HEK293 (cell line): ENCODE measurements around the gene WLS.

Source experiments
- CTCF ChIA-PET: fragments of 350-600 bp; formaldehyde crosslinking; extraction: SDS; loops from one replicate; lab custom pipeline; 2021; ENCODE audit warnings: antibody characterized with exemption; lab: Yijun Ruan, JAX
- POLR2A ChIA-PET: fragments of 300-600 bp; formaldehyde crosslinking; extraction: SDS; loops from one replicate; lab custom pipeline; 2020; ENCODE audit warnings: antibody characterized with exemption, inconsistent platforms; lab: Yijun Ruan, JAX
- H3K27ac ChIP-seq: fragments of 200-500 bp; sonication (Bioruptor generic); 2 replicates; pipeline ENCODE4 v1.5.1; 2014; ENCODE audit warnings: low read depth, low read length, control low read depth, inconsistent platforms; ENCODE audit errors: extremely low read depth
- H3K36me3 ChIP-seq, 2 experiments: fragments of 200-500 bp in 1 of 2; sonication (Bioruptor generic) in 1 of 2; 1 replicate in 1 of 2; 2 replicates in 1 of 2; pipeline ENCODE4 v1.5.1; 2014 to 2017; ENCODE audit warnings: inconsistent platforms in 2 of 2, low read length in 2 of 2; ENCODE audit not compliant: control insufficient read depth in 2 of 2, insufficient read depth in 1 of 2
- H3K4me1 ChIP-seq: fragments of 200-500 bp; sonication (Bioruptor generic); 2 replicates; pipeline ENCODE4 v1.5.1; 2014; ENCODE audit warnings: mild to moderate bottlenecking, low read length, inconsistent platforms; ENCODE audit not compliant: control insufficient read depth, insufficient read depth
- H3K4me3 ChIP-seq: 2 replicates; pipeline ENCODE4 v1.5.1; 2011; ENCODE audit warnings: low read depth, mild to moderate bottlenecking, control low read depth, low read length, moderate library complexity
- H3K9me3 ChIP-seq: fragments of 200-500 bp; sonication (Bioruptor generic); 2 replicates; pipeline ENCODE4 v1.5.1; 2014; ENCODE audit warnings: low read depth, low read length, inconsistent platforms; ENCODE audit not compliant: control insufficient read depth, insufficient read depth
- HOXD13 ChIP-seq: sonication (generic); formaldehyde crosslinking; IDR thresholded peaks from 2 replicates; pipeline ENCODE4 v1.8.0; 2022; ENCODE audit warnings: missing genetic modification reagents, borderline replicate concordance
- SP7 ChIP-seq: fragments of 450-650 bp; formaldehyde crosslinking; IDR thresholded peaks from 2 replicates; pipeline ENCODE4 v1.5.1; 2016; ENCODE audit warnings: missing biosample characterization, missing genetic modification characterization
- ZBTB17 ChIP-seq: fragments of 450-650 bp; formaldehyde crosslinking; IDR thresholded peaks from 2 replicates; pipeline ENCODE4 v1.5.1; 2016; ENCODE audit warnings: missing biosample characterization, missing genetic modification characterization
- ZBTB20 ChIP-seq: fragments of 450-650 bp; formaldehyde crosslinking; IDR thresholded peaks from 2 replicates; pipeline ENCODE4 v1.5.1; 2016; ENCODE audit warnings: missing biosample characterization, missing genetic modification characterization
- ZNF311 ChIP-seq: fragments of 450-650 bp; formaldehyde crosslinking; IDR thresholded peaks from 2 replicates; pipeline ENCODE4 v1.5.1; 2017; ENCODE audit warnings: missing biosample characterization, missing genetic modification characterization, borderline replicate concordance
- ZNF394 ChIP-seq: fragments of 450-650 bp; formaldehyde crosslinking; IDR thresholded peaks from 2 replicates; pipeline ENCODE4 v1.5.1; 2016; ENCODE audit warnings: missing biosample characterization, missing genetic modification characterization, mild to moderate bottlenecking, moderate library complexity, borderline replicate concordance
- ZNF600 ChIP-seq: fragments of 450-650 bp; formaldehyde crosslinking; IDR thresholded peaks from 2 replicates; pipeline ENCODE4 v1.5.1; 2016; ENCODE audit warnings: missing biosample characterization, missing genetic modification characterization
- ZNF629 ChIP-seq: fragments of 450-650 bp; formaldehyde crosslinking; IDR thresholded peaks from 2 replicates; pipeline ENCODE4 v1.5.1; 2017; ENCODE audit warnings: missing biosample characterization, missing genetic modification characterization
- ZNF776 ChIP-seq: fragments of 450-650 bp; formaldehyde crosslinking; IDR thresholded peaks from 2 replicates; pipeline ENCODE4 v1.5.0; 2017; ENCODE audit warnings: missing biosample characterization, missing genetic modification characterization, borderline replicate concordance
- TF ChIP-seq, protein P1 (sequence below): fragments of 450-650 bp; formaldehyde crosslinking; IDR thresholded peaks from 2 replicates; pipeline ENCODE4 v1.5.1; 2016; ENCODE audit warnings: missing biosample characterization, missing genetic modification characterization
- TF ChIP-seq, protein P2 (sequence below): fragments of 450-650 bp; formaldehyde crosslinking; IDR thresholded peaks from 2 replicates; pipeline ENCODE4 v1.5.1; 2017; ENCODE audit warnings: missing biosample characterization, missing genetic modification characterization
- TF ChIP-seq, protein P3 (sequence below): fragments of 450-650 bp; formaldehyde crosslinking; IDR thresholded peaks from 2 replicates; pipeline ENCODE4 v1.5.1; 2017; ENCODE audit warnings: missing biosample characterization, missing genetic modification characterization
- TF ChIP-seq, protein P4 (sequence below): fragments of 450-650 bp; formaldehyde crosslinking; IDR thresholded peaks from 2 replicates; pipeline ENCODE4 v1.5.1; 2016; ENCODE audit warnings: missing biosample characterization, missing genetic modification characterization

WLS gene

DNA sequence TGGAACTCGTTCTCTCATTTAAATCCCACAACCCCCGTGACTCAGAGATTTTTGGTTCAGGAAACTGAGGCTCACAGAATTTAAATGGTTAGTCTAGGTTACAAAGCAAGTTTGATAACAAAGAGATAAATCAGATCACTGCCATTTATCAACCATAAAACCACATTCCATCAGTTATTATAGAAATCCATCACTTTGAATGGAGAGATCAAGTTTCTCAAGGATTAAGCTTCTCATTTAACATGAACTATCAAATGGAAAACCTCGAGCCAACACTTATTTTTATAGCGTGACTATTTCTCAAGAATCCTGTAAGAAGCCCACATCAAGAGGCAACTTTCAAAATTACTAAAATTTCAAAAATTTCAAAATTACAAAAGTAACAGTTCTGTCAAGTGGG, 11.9 kb downstream of the WLS start:
- ChIA-PET POLR2A (interaction anchor here (6.3 kb wide), 1 partner anchor 11 kb away, joined by 57 read pairs; the partner anchor contains the start of gene WLS), CTCF (interaction anchor here (0.9 to 1.6 kb wide), 4 partner anchors 14 to 369 kb away, joined by 3 to 5 read pairs (median 3); no protein-coding TSS in a partner anchor)
- H3K36me3 ChIP-seq, result no peaks in the 10 kb centered on the region
- H3K27ac ChIP-seq, result no peak overlapping the region
- H3K4me3 ChIP-seq, result no peak overlapping the region
- H3K4me1 ChIP-seq, result peaks cover 50% of the 10 kb centered on the region
- TF ChIP-seq ZNF776, result no peak
- TF ChIP-seq, protein P1, sequence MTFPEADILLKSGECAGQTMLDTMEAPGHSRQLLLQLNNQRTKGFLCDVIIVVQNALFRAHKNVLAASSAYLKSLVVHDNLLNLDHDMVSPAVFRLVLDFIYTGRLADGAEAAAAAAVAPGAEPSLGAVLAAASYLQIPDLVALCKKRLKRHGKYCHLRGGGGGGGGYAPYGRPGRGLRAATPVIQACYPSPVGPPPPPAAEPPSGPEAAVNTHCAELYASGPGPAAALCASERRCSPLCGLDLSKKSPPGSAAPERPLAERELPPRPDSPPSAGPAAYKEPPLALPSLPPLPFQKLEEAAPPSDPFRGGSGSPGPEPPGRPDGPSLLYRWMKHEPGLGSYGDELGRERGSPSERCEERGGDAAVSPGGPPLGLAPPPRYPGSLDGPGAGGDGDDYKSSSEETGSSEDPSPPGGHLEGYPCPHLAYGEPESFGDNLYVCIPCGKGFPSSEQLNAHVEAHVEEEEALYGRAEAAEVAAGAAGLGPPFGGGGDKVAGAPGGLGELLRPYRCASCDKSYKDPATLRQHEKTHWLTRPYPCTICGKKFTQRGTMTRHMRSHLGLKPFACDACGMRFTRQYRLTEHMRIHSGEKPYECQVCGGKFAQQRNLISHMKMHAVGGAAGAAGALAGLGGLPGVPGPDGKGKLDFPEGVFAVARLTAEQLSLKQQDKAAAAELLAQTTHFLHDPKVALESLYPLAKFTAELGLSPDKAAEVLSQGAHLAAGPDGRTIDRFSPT (tag by site-specific recombination), result 0 out of 2 replicates have a peak, but pooled peaks have one; percentile 33
- TF ChIP-seq, protein P2, sequence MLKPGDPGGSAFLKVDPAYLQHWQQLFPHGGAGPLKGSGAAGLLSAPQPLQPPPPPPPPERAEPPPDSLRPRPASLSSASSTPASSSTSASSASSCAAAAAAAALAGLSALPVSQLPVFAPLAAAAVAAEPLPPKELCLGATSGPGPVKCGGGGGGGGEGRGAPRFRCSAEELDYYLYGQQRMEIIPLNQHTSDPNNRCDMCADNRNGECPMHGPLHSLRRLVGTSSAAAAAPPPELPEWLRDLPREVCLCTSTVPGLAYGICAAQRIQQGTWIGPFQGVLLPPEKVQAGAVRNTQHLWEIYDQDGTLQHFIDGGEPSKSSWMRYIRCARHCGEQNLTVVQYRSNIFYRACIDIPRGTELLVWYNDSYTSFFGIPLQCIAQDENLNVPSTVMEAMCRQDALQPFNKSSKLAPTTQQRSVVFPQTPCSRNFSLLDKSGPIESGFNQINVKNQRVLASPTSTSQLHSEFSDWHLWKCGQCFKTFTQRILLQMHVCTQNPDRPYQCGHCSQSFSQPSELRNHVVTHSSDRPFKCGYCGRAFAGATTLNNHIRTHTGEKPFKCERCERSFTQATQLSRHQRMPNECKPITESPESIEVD (tag by site-specific recombination), result peak; percentile 82
- TF ChIP-seq, protein P3, sequence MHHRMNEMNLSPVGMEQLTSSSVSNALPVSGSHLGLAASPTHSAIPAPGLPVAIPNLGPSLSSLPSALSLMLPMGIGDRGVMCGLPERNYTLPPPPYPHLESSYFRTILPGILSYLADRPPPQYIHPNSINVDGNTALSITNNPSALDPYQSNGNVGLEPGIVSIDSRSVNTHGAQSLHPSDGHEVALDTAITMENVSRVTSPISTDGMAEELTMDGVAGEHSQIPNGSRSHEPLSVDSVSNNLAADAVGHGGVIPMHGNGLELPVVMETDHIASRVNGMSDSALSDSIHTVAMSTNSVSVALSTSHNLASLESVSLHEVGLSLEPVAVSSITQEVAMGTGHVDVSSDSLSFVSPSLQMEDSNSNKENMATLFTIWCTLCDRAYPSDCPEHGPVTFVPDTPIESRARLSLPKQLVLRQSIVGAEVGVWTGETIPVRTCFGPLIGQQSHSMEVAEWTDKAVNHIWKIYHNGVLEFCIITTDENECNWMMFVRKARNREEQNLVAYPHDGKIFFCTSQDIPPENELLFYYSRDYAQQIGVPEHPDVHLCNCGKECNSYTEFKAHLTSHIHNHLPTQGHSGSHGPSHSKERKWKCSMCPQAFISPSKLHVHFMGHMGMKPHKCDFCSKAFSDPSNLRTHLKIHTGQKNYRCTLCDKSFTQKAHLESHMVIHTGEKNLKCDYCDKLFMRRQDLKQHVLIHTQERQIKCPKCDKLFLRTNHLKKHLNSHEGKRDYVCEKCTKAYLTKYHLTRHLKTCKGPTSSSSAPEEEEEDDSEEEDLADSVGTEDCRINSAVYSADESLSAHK (tag by site-specific recombination), result 0 out of 2 replicates have a peak, but pooled peaks have one; percentile 19
- H3K9me3 ChIP-seq, result no peaks in the 10 kb centered on the region

DNA sequence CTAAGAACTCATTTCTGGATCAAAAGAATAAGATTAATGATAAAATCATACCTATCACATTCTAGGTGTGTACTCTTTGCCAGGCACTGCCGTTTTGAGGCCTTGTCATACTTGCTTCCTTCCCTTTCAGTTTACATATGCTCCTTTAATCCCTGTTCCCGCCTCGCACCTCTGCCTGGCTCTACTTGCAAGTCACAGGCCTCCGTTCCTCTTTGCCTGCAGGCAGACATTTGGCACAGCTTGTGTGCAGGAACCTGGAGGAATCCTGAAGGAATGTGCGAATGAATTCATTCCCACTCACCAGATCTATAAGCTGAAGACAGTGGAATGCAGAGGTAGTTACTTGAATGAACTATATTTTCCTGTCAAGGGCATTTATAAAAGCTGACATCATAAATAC, 13.8 kb downstream of the WLS start:
- CTCF ChIA-PET, result interaction anchor here (1.1 kb wide), 1 partner anchor 14 kb away, joined by 3 read pairs; the partner anchor contains the start of gene WLS
- POLR2A ChIA-PET, result interaction anchor here (6.3 kb wide), 1 partner anchor 13 kb away, joined by 57 read pairs; the partner anchor contains the start of gene WLS
- Histone ChIP-seq H3K36me3 (no peaks in the 10 kb centered on the region), H3K4me1 (peaks cover 67% of the 10 kb centered on the region), H3K27ac (no peak overlapping the region), H3K9me3 (no peaks in the 10 kb centered on the region)
- TF ChIP-seq ZBTB20 (tag by site-specific recombination), result peak; percentile 42; the same call in 1 of the 2 replicates
- TF ChIP-seq ZBTB17, result peak; percentile 68
- peak; percentile 65; the same call in 1 of the 2 replicates for TF ChIP-seq HOXD13 (CRISPR knock-in tag)
- TF ChIP-seq, protein P4, sequence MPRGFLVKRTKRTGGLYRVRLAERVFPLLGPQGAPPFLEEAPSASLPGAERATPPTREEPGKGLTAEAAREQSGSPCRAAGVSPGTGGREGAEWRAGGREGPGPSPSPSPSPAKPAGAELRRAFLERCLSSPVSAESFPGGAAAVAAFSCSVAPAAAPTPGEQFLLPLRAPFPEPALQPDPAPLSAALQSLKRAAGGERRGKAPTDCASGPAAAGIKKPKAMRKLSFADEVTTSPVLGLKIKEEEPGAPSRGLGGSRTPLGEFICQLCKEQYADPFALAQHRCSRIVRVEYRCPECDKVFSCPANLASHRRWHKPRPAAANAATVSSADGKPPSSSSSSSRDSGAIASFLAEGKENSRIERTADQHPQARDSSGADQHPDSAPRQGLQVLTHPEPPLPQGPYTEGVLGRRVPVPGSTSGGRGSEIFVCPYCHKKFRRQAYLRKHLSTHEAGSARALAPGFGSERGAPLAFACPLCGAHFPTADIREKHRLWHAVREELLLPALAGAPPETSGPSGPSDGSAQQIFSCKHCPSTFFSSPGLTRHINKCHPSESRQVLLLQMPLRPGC (tag by site-specific recombination), result 0 out of 2 replicates have a peak, but pooled peaks have one; percentile 43
- TF ChIP-seq SP7 (tag by site-specific recombination), result 0 out of 2 replicates have a peak, but pooled peaks have one; percentile 33
- TF ChIP-seq ZNF311 (tag by site-specific recombination), result no peak
- 0 out of 2 replicates have a peak, but pooled peaks have one; percentile 11 for TF ChIP-seq ZNF629 (tag by site-specific recombination)
- TF ChIP-seq ZNF600 (tag by site-specific recombination), result peak; percentile 68
- no peak for TF ChIP-seq ZNF394
- TF ChIP-seq, all 188 proteins: peak for 7
- no peak overlapping the region for H3K4me3 ChIP-seq
